Astrocyte (in vitro differentiated cells and primary cell): ENCODE results near the gene ATP5MC2. TPM values are rescaled to one million over a fixed set of nuclear protein-coding genes. Genes with fewer than 3 reads are reported as not detected.

Experiments
- DNase-seq: peaks from one replicate; pipeline ENCODE4 v3.0.0-alpha.2; 2010; ENCODE audit warnings: low read depth
- FAIRE-seq: peaks from 2 replicates; lab custom pipeline; 2011; peaks lifted over from hg19 to GRCh38; lab: Jason Lieb, UNC
- H2AFZ ChIP-seq: 2 replicates; pipeline ENCODE4 v1.6.0; 2012; ENCODE audit warnings: low read depth, low read length, inconsistent platforms
- H3K27ac ChIP-seq: 2 replicates; pipeline ENCODE4 v1.5.1; 2011; ENCODE audit warnings: low read depth, low read length, inconsistent platforms
- H3K27me3 ChIP-seq: 2 replicates; pipeline ENCODE4 v1.6.0; 2011; ENCODE audit warnings: low read length, inconsistent platforms; ENCODE audit not compliant: insufficient read depth
- H3K36me3 ChIP-seq: 2 replicates; pipeline ENCODE4 v1.5.1; 2011; ENCODE audit warnings: low read length, inconsistent platforms; ENCODE audit not compliant: insufficient read depth
- H3K4me1 ChIP-seq: 2 replicates; pipeline ENCODE4 v1.5.1; 2011; ENCODE audit warnings: low read length, inconsistent platforms; ENCODE audit not compliant: insufficient read depth
- H3K4me2 ChIP-seq: 2 replicates; pipeline ENCODE4 v1.6.0; 2012; ENCODE audit warnings: low read length, inconsistent platforms
- H3K4me3 ChIP-seq: 2 replicates; pipeline ENCODE4 v1.5.1; 2011; ENCODE audit warnings: low read depth, mild to moderate bottlenecking, low read length, inconsistent platforms; ENCODE audit not compliant: insufficient read depth
- H3K79me2 ChIP-seq: 2 replicates; pipeline ENCODE4 v1.6.0; 2012; ENCODE audit warnings: mild to moderate bottlenecking, low read length, inconsistent platforms; ENCODE audit not compliant: insufficient read depth
- H3K9ac ChIP-seq: 2 replicates; pipeline ENCODE4 v1.6.0; 2012; ENCODE audit warnings: mild to moderate bottlenecking, low read length, inconsistent platforms
- H3K9me3 ChIP-seq: 2 replicates; pipeline ENCODE4 v1.5.1; 2012; ENCODE audit warnings: low read depth, mild to moderate bottlenecking, low read length, inconsistent platforms; ENCODE audit not compliant: insufficient read depth
- H4K20me1 ChIP-seq: 2 replicates; pipeline ENCODE4 v1.6.0; 2012; ENCODE audit warnings: low read length, inconsistent platforms; ENCODE audit not compliant: insufficient read depth
- H3K27ac Mint-ChIP-seq: one replicate; pipeline ENCODE4 v1.8.0; 2021; ENCODE audit warnings: mild to moderate bottlenecking, mixed read lengths; ENCODE audit not compliant: unreplicated experiment
- H3K27me3 Mint-ChIP-seq: one replicate; pipeline ENCODE4 v1.8.0; 2021; ENCODE audit warnings: low read depth, mixed read lengths; ENCODE audit not compliant: unreplicated experiment
- H3K36me3 Mint-ChIP-seq: one replicate; pipeline ENCODE4 v1.8.0; 2021; ENCODE audit warnings: low read depth, mixed read lengths; ENCODE audit not compliant: unreplicated experiment
- H3K4me1 Mint-ChIP-seq: one replicate; pipeline ENCODE4 v1.8.0; 2021; ENCODE audit warnings: low read depth, mixed read lengths; ENCODE audit not compliant: unreplicated experiment
- H3K4me3 Mint-ChIP-seq: one replicate; pipeline ENCODE4 v1.8.0; 2021; ENCODE audit warnings: mild to moderate bottlenecking, moderate library complexity, mixed read lengths; ENCODE audit not compliant: unreplicated experiment
- H3K9me3 Mint-ChIP-seq: one replicate; pipeline ENCODE4 v1.8.0; 2021; ENCODE audit warnings: mild to moderate bottlenecking, mixed read lengths; ENCODE audit not compliant: unreplicated experiment
- CTCF ChIP-seq: IDR thresholded peaks from 2 replicates; pipeline ENCODE4 v1.5.1; 2011; ENCODE audit warnings: low read depth, mild to moderate bottlenecking, inconsistent platforms, low read length, moderate library complexity; ENCODE audit not compliant: insufficient read depth
- EZH2 ChIP-seq: IDR thresholded peaks from 2 replicates; pipeline ENCODE4 v1.6.1; 2012; ENCODE audit warnings: mild to moderate bottlenecking, low read length, inconsistent platforms; ENCODE audit not compliant: insufficient read depth
- total RNA-seq: library from RNA; stranded (reverse); gene quantifications from 2 replicates; pipeline ENCODE4 v1.2.1, GENCODE V29; 2021

Gene ATP5MC2
- total RNA-seq, 1 donor from 2014 or later: 237 TPM

GRCh38 chr12:53667080-53667479, 8.8 kb downstream of the ATP5MC2 start:
- TF ChIP-seq CTCF (no peak), EZH2 (no peak)
- no peaks in the 10 kb centered on the region for H3K9me3 Mint-ChIP-seq
- DNase-seq (no peak), FAIRE-seq (no peak)
- Histone ChIP-seq H3K4me1 (no peaks in the 10 kb centered on the region), H3K79me2 (peaks cover 14% of the 10 kb centered on the region), H4K20me1 (peaks cover 8% of the 10 kb centered on the region), H2AFZ (no peak overlapping the region), H3K9me3 (no peaks in the 10 kb centered on the region), H3K4me3 (no peak overlapping the region), H3K27me3 (no peaks in the 10 kb centered on the region), H3K27ac (no peak overlapping the region), H3K4me2 (no peak overlapping the region), H3K36me3 (peaks cover 47% of the 10 kb centered on the region), H3K9ac (no peak overlapping the region)
- no peaks in the 10 kb centered on the region for H3K27me3 Mint-ChIP-seq
- H3K4me3 Mint-ChIP-seq: no peak overlapping the region
- H3K36me3 Mint-ChIP-seq: peaks cover 32% of the 10 kb centered on the region
- peaks cover 17% of the 10 kb centered on the region for H3K4me1 Mint-ChIP-seq
- no peak overlapping the region for H3K27ac Mint-ChIP-seq

- Histone ChIP-seq H3K79me2 (peaks cover 8% of the 10 kb centered on the region), H3K9me3 (no peaks in the 10 kb centered on the region), H2AFZ (no peak overlapping the region), H3K27ac (no peak overlapping the region), H3K4me3 (no peak overlapping the region), H4K20me1 (peaks cover 8% of the 10 kb centered on the region), H3K27me3 (no peaks in the 10 kb centered on the region), H3K4me1 (peaks cover 4% of the 10 kb centered on the region), H3K36me3 (peaks cover 40% of the 10 kb centered on the region), H3K9ac (no peak overlapping the region), H3K4me2 (no peak overlapping the region)
- H3K9me3 Mint-ChIP-seq: no peaks in the 10 kb centered on the region
- H3K27me3 Mint-ChIP-seq: no peaks in the 10 kb centered on the region
- no peak overlapping the region for H3K27ac Mint-ChIP-seq
- peaks cover 28% of the 10 kb centered on the region for H3K36me3 Mint-ChIP-seq
- FAIRE-seq (no peak), DNase-seq (no peak)
- TF ChIP-seq CTCF (no peak), EZH2 (no peak)
- H3K4me1 Mint-ChIP-seq: peaks cover 8% of the 10 kb centered on the region
- no peak overlapping the region for H3K4me3 Mint-ChIP-seq
Observed at GRCh38 chr12:53664936-53665335, 10.9 kb downstream of the ATP5MC2 start.

- no peak overlapping the region for H3K9ac ChIP-seq
- Mint-ChIP-seq H3K4me3 (no peak overlapping the region), H3K27ac (no peak overlapping the region), H3K4me1 (peaks cover 11% of the 10 kb centered on the region), H3K27me3 (no peaks in the 10 kb centered on the region), H3K36me3 (peaks cover 25% of the 10 kb centered on the region), H3K9me3 (no peaks in the 10 kb centered on the region)
- H3K27ac ChIP-seq: no peak overlapping the region
- peaks cover under 1% of the 10 kb centered on the region for H3K79me2 ChIP-seq
- H3K4me1 ChIP-seq: peaks cover 11% of the 10 kb centered on the region
- H2AFZ ChIP-seq: no peak overlapping the region
- peaks cover 33% of the 10 kb centered on the region for H3K36me3 ChIP-seq
- no peak overlapping the region for H3K4me2 ChIP-seq
- H3K9me3 ChIP-seq: no peaks in the 10 kb centered on the region
- TF ChIP-seq CTCF (no peak), EZH2 (no peak)
- DNase-seq: no peak
- H4K20me1 ChIP-seq: peaks cover 3% of the 10 kb centered on the region
- no peaks in the 10 kb centered on the region for H3K27me3 ChIP-seq
- H3K4me3 ChIP-seq: no peak overlapping the region
- no peak for FAIRE-seq
Observed at GRCh38 chr12:53664191-53664590, 11.7 kb downstream of the ATP5MC2 start.
